ENCODE data around the gene MTHFSD. TPM values are rescaled to one million over a fixed set of nuclear protein-coding genes. Genes with fewer than 3 reads are reported as not detected.

MTHFSD gene
- total and polyA plus RNA-seq, 10 of the 15 experiments (the other 5 are each of a cell fraction or from before 2014, with no cell fraction given), result 2.2 to 24.5 (median 18.1) TPM

GRCh38 chr16:86494039-86494564 lies 60.9 kb downstream of the MTHFSD start:
- FAIRE-seq, result no peak
- H3K9ac ChIP-seq (ENCODE audit: control insufficient read depth, insufficient read depth, low read length), result no peak overlapping the region
- H4K20me1 ChIP-seq (ENCODE audit: control insufficient read depth, insufficient read depth), result no peaks in the 10 kb centered on the region
- ChIA-PET SMC1A (ENCODE audit: uncharacterized antibody, unreplicated experiment) (no interaction called here), POLR2A (no interaction called here), CTCF (no interaction called here), RAD21 (ENCODE audit: unreplicated experiment) (no interaction called here)
- intact Hi-C loops (cut with micrococcal nuclease; ENCODE audit: unreplicated experiment), result no loop called here
- no peak overlapping the region for H3K4me2 ChIP-seq (ENCODE audit: control insufficient read depth, insufficient read depth)
- peaks cover 13% of the 10 kb centered on the region in 2 experiments for H3K27me3 ChIP-seq (replicated peaks in 1 of 2; ENCODE audit: control insufficient read depth in 2 of 2, insufficient read depth in 2 of 2, low read length in 1 of 2)
- TF ChIP-seq SRF (IDR thresholded peaks at IDR 0.05; ENCODE audit: low read depth in 2 of 2, low read length in 2 of 2) (no peak), ZBED1 (IDR thresholded peaks at IDR 0.05; ENCODE audit: borderline replicate concordance) (no peak), NFYB (IDR thresholded peaks at IDR 0.05; ENCODE audit: insufficient read depth, low read depth, low read length) (no peak), PML (IDR thresholded peaks at IDR 0.05; ENCODE audit: low read length) (no peak), SPI1 (IDR thresholded peaks at IDR 0.05; ENCODE audit: borderline replicate concordance, insufficient read depth, low read depth, low read length) (no peak), NFYA (IDR thresholded peaks at IDR 0.05; ENCODE audit: borderline replicate concordance, low read depth, low read length) (no peak), SMAD5 (IDR thresholded peaks at IDR 0.05; ENCODE audit: low read depth) (no peak), JUND (IDR thresholded peaks at IDR 0.05; ENCODE audit: low read depth, low read length) (no peak), IKZF1 (conservative IDR thresholded peaks at IDR 0.05) (no peak), MTA3 (IDR thresholded peaks at IDR 0.05; ENCODE audit: borderline replicate concordance, low read length) (no peak), GABPA (IDR thresholded peaks at IDR 0.05; ENCODE audit: low read depth) (no peak), REST (IDR thresholded peaks at IDR 0.05; ENCODE audit: low read depth, low read length) (no peak)
- no peak overlapping the region for H3K27ac ChIP-seq (ENCODE audit: control insufficient read depth, insufficient read depth)
- BruUV-seq (replicated peaks), result no TSS peak
- H3K4me3 ChIP-seq, result no peak overlapping the region
- H3K4me1 ChIP-seq (ENCODE audit: control insufficient read depth, insufficient read depth, low read length), result no peaks in the 10 kb centered on the region
- DNase-seq (ENCODE audit: low read depth, low spot score), result no peak
- no peak for ATAC-seq
- no peak overlapping the region for H2AFZ ChIP-seq (ENCODE audit: control insufficient read depth, low read depth, low read length)
- H3K9me3 ChIP-seq (replicated peaks; ENCODE audit: control insufficient read depth, insufficient read depth, low read length), result no peaks in the 10 kb centered on the region
- no peaks in the 10 kb centered on the region for H3K36me3 ChIP-seq (ENCODE audit: control insufficient read depth in 2 of 2, insufficient read depth in 2 of 2, low read length in 1 of 2)
- 51% methylated on average over 22 of the region's 22 CpGs for WGBS (ENCODE audit: insufficient coverage, insufficient replicate concordance, low lambda C conversion rate, missing lambda C conversion rate)
- in situ Hi-C loops (cut with MboI), result no loop called here
- no peaks in the 10 kb centered on the region for H3K79me2 ChIP-seq (ENCODE audit: control insufficient read depth, insufficient read depth, low read length)

All from GM12878 (cell line).